GM19467 (cell line): ENCODE data around the gene IQCN.

Source experiments
- ATAC-seq: cut with Tn5 transposase; IDR thresholded peaks from one replicate; pipeline ENCODE4 v1.9.1; 2021; ENCODE audit warnings: mild to moderate bottlenecking, moderate library complexity; ENCODE audit not compliant: unreplicated experiment

The IQCN gene

DNA sequence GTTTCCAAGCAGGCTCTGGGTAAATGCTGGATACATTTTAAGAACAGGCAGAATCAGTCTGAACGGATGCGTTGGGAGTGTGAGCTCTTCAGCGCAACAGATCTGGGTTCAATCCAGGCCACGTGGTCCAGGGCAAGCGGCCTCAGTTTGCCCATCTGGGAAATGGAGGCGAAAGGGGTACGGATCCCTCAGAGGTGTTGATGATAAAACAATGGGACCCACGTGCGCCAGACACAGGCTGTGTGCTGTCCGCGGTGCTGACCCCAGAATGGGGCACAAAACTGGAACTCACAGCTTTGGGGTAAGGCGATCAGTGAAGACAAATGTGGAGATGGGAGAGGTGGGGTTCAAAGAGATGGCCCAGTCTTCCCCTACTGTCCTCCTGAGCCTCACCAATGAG is 34.9 kb downstream of the IQCN start:
- ATAC-seq = no peak

DNA sequence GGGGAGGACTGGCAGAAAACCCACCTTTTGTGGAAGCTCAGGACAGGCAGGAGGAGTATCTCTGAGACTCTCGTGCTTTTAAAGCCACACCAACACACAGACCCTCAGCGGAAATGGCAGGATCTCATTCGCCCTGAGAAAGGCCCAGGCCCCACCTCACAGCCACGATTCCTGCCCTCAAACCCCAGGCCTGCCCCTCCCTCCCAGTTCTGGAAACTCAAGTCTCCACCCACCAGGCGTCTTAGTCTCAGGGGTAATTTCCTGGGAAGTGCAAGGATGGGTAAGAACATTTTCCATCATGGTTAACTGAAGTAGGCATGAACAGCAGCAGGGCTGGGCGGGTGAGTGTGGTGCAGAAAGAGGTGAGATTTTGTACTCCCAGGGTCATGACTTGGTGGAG is 40.1 kb downstream of the IQCN start:
- ATAC-seq = no peak

DNA sequence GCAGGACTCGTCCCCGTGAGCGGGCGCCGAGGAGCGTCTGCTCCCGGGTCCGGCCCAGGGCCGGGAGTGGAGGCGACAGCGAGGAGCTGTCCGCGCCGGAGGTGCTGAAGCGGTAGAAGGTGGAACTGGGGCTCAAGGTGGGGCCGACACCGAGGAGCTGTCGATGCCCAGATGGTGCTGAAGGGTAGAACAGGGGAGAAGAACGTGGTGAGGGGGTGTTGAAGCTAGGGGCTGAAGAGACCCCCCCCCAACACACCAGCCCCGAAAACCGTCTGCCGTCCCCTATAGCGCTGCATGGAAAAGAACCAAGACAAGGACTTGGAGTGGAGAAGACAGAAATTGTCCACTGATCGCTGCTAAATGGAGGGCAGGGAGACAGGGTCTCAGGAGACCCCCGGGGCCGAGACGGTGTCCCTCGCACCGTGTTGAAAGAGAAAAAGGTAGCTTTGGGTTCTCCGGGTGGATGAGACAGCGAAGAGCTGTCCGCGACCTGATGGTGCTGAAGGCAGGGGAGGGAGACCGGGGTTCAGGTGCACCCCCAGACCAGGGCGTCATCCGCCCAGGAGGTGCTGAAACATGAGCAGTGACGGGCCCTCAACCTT is 40.9 kb downstream of the IQCN start:
- no peak for ATAC-seq

DNA sequence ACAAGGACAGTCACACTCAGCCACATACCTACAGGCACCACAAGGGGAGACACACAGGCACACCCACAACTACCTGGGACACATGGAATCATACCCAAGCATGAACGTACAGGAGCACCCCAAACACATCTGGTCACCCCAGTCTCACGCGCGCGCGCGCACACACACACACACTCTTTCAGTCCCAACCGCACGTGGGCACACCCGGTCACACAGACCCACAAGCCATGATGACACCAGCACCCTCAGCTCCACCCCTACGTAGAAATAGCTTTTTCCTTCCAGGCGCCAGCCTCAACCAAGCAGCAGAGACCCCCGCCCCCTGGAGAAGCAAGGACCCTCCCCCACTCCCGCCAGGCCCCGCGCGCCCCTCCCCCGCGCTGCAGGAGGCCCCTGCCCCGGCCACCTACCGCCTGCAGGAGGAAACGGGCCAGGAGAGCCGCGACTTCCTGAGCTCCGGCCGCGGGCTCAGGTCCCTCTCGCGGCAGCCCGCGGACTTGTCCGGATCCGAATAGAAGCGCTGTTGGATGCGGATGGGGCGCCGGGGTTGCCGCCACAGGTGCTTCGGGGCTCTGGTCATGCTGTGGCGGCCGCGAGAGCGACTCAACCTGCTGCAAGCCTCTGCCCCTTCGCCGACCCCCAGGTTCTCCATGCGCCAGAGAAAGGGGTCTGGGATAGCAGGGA is 41.6 kb downstream of the IQCN start:
- ATAC-seq = no peak

DNA sequence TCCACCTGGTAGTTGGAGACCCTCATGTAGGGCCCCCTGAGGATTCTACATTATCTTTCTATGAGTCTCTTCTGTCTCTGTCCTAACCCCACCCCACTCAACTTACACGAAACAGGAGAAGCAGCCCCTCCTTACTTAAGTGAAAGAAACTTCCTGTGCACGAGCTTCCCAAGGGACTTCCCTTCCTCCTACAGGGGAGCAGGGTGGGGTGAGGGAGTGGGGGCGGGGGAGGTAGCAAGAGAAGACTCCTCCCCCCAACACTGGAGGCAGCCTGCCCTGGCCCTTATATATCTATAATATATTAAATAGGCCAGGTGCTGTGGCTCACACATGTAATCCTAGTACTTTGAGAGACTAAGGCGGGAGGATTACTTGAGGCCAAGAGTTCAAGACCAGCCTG is 42.5 kb downstream of the IQCN start:
- ATAC-seq = no peak

DNA sequence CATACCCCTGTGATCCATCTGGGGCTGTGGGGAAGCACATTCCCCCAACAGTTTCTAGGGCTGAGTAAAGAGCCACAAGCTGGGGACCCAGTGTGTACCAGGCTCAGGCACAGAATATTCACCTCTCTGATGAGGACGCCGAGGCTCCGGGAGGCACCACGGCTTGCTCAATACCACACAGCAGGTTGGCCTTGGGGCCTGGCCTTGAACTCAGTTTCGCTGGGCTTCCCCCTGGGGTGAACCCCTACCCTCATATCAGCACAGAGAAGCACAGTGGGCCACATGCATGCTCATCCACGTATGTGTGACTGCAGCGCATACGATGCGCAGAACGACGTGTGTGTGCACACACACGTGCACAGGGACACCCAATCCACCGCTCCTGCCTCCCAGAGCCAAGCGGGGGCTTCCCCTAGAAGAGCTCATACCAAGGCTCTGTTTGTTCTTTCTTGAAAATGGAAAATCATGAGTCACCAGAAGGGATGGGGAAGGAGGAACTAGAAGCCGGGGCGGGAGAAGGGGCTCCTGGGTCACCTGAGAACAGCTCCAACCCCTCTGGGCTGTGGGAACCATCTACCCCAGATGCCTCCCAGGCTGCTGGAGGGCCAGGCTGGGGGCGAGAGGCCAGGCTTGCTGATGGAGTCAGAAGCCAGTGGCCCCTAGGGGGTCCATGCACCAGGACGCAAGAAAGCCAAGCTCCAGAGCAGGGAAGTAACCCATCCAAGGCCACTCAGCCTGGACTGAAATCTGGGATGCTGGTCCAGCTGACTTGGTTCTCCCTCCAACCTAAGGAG is 43.1 kb downstream of the IQCN start:
- no peak for ATAC-seq

DNA sequence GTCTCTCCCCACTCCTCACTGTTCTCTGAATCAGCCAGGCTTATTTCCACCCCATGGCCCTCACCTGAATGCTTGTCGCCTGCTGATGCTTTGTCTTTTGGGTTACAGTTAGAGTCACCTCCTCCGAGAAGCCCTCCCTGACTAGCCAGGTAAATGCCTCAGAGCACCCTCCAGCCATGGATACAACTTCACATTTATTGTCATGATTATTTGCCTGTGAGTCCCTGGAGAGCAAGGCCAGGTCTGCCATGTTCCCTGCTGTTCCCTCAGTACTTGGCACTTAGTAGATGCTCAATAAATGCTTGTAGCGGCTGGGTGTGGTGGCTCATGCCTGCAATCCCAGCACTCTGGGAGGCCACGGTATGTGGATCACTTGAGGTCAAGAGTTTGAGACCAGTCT is 44.3 kb downstream of the IQCN start:
- no peak for ATAC-seq

DNA sequence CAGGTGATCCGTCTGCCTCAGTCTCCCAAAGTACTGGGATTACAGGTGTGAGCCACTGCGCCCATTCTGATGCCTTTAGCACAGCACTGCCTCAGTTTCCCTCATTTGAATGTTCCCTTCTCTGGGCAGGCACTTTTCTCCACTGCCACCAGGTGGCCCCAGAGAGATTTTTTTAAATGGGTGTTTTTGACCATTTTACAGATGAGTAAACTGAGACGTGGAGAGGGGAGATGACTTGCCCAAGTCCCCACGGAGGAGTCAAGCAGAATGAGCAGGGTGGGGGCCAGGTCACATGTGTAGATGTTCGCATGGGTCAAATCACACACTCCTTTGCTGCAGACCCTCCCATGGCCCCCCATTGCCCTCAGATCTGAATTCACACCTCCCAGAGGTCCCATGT is 44.8 kb downstream of the IQCN start:
- no peak for ATAC-seq

DNA sequence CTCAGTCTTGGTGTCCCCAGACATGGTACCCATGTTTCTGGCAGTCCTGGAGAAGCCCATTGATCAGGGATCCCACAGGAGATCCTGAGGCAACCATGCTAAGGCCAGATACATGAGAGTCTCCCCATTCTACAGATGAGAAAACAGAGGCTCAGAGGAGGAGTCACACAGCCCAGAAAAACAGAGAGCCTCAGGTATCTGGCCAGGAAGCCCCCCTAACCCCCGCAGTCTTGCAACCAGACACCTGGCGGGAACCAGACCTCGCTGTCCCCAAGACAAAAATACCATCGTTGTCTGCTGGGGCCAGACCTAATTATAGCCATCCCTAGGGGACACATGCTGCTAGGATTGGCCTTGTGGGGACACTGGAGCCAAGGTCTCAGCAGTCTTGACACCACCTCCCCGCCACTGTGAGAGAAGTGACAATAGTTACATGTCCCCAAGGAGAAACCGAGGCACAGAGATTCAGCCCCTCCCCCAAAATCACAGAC is 46.4 kb downstream of the IQCN start:
- no peak for ATAC-seq

DNA sequence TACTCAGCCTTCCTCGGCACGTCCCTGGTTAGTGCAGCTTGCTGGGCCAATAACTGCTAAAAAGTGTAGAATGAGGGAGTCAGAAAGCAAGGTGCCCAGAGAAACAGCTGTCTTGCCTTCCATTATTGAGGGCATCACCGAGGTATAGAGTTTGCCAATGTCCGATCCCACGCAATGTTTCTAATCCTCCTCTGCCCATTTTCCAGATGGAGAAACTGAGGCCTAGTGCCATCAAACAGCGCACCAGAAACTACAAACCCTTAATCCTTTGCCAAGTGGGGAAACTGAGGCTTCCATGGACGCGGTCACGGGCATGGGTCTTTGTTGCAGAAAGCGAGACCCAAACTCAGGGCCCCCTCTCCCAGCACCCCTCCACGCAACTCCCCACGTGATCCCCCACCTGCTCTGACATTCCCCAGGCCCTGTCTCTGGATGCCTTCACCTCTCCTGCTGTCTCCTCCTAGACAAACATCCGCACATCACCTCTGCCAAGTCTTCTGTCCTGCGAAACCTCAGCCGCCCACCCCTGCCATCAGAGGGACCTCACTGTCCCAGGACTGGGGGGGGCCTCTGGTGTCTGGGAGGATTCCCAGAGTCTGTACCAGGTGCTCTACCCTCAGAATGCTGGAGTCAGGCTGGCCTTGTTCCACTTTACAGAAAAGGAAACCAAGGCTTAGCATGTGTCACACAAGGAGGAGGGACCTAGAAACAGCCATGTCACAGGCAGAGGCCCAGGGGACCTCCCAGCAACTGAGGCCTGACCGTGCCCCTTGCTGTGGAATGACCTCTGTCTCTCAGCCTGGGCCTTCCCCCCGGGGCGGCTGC is 47.1 kb downstream of the IQCN start:
- no peak for ATAC-seq

DNA sequence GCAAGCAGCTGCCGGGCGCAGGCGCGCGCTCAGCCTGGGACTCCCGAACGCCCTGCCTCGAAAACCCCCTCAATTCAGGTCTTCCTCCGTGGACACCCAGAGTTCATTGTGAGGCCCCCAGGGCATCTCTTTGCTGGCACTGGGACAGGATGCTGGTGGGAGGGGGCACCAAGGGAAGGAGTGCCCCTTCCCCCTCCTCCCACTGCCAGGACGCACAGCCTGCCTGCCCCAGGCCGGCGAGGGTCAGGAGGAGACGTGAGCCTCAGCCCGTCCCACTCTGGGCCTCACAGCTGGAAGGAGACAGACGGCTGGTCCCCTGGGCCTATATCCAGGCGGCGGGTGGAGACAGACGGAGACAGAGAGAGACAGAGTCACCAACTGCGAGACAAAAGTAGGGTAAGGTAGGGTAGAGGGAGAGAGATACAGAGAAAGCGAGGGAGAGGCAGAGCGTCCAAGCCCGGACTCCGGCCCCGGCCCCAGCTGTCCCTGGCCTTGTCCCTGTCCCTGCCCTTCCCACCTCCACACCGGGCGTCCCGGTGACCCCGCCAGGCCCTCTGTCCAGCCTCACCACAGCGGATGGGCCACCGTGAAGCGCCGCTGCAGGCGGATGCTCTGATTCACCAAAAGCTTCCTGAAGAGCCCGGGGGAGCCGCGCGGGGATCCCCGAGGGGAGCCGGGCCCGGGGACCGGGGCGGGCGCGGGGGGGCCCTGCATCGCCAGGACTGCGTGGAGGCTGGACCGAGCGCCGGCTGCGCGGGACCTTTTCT is 48.4 kb downstream of the IQCN start, which contains the start of gene PDE4C:
Gene PDE4C, minus strand, starts transcription at position 737 of the 767 bp plus-strand sequence. Its CDS starts 23 bp downstream, at position 714.
- ATAC-seq = no peak

DNA sequence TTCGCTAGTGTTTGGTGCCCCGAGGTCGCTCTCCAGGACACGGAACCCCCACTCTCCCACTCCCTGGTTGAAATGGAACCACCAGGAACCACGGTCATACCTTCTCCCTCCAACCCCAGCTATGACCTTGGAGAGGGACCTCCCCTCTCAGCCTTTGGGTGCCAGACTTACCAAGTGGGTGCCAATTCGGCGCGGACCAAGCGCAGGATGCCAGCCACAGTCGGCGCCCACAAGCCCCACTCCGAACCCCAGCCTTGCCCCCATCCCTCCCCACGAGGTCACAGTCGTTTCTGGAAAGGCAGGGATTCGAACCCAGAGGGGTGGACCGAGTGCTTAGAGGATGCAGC is 48.9 kb downstream of the IQCN start:
- ATAC-seq = no peak

DNA sequence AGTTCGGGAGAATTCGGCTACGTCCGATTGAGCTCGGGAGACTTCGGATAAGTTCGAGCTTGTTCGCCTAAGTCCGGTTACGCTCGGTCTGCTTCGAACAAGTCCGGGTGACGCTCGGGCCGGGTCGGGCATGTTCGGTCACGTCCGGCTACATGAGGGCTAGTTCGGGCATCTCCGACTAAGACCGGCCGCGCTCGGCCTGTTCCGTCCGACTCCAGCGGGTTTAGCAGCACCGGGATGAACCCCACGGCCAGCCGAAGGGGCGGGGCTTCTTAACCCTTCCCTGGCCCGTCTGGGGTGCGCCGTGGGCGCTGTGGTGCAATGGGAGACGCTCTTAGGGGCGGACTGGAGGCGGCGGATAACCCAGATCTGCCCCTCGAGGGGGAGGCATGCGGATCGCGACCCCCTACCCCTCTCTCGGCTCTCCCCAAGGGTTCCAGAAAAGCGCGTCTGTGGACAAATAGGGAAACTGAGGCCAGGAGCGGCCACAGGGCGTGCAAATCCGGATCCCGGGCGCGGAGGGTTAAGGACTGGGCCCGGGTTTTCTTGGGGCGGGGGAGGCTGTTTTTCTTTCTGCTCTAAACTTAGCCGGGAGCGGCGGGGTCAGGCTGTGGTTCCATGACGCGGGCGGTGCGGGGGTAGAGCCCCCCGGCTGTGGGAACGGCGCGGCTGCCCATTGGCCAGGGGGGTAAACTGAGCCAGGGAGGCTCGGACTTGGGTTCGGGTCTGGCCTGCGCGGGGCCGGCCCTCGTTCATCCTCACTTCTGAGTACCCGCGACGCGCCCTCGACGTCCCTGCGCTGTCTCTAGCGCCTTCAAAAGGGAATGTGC is 49.5 kb downstream of the IQCN start:
- ATAC-seq = peak; percentile 89

DNA sequence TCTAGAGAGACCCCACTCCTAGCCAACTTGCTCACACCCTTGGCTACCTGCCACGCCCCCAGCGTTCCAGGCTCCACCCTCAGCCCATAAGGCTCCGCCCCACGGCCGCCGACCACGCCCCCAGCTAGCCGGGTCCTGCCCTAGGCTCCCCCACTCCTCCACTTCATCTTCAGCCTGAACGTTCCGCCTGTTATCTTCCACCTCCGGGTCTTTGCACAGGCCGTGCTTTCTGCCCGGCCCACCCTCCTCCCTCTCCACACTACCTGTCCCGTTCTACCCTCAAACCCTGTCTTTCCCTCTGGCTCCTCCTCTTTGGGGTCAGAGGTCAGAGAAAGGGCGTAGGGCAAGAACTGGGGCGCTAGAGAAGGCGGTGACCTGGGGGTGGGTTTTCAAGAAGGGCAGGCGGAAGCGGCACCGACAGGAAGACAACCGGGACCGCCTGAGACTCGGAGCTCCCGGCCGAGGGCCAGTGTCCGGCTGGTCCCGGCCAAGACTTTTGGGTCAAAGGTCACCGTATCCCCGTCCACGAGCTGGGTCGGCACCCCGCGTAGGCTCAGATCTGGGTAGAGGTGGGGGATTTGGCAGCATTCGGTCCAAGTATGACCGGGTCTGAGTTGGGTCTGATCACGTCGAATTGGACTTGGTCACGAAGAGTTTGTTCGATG is 50.3 kb downstream of the IQCN start:
- ATAC-seq = peak; percentile 20

DNA sequence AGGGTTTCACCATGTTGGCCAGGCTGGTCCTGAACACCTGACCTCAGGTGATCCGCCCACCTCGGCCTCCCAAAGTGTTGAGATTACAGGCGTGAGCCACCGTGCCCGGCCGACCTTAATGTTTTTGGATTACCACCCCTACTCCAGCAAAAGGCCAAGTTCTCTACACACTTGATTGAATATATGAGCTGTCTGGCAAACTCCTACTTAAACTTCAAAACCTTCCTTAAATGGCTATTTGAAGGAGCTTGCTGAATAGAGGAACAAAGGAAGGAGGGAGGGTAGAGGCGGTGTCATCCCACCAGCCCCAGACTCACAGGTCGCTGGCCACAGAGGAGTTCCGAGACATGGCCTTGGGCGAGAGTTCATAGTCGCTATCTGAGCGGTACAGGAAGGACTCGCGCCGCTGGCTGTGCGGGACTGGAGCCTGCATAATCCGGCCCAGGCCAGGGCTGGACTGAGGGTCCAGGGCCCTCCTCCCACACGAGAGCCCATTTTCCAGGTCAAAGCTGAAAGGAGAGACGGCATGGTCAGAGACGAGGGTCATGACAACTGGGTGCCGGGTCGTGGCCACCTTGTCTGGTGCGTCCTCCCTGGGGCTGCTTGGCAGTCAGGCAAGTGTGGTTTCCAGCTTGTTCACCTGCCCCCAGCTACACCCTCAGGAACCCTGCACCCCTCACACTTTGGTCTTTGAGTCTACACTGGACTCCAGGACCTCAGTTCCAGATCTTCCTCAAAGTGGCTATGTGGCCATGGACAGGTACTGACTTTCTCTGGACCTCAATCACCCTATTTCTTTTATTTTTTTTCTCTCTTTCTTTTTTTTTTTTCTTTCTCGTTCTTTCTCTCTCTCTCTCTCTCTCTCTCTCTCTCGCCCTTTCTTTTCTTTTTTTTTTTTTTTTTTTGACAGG is 52.2 kb downstream of the IQCN start:
- ATAC-seq = no peak

DNA sequence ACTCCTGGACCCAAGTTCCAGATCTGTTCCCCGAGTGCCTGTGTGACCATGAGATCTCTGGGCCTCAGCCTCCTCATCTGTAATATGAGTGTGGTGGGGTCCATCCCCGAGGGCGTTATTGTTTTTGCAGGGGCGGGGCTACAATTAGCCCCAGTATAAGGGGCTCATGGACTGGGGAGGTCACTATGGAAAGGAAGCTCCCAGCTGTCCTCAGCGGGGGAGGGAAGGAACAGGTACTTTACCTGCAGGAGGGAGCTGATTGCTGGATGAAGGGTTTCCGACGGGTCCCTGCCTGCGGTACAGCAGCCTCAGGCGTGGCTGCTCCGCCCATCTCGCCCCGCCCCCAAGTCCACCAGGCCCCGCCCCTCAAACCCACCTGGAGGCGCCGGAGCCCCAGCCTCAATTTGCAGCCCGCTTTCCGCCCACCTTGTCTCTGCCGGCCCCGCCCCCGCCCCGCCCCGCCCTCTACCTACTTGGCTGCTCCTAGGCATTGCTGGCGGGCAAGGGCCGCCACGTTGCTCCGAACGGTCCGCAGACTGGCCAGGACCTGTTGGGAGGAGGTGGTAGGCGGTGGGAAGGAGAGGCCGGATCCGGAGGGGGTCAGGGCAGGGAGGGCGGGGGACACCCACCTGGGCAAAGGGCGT is 53.5 kb downstream of the IQCN start:
- ATAC-seq = no peak

DNA sequence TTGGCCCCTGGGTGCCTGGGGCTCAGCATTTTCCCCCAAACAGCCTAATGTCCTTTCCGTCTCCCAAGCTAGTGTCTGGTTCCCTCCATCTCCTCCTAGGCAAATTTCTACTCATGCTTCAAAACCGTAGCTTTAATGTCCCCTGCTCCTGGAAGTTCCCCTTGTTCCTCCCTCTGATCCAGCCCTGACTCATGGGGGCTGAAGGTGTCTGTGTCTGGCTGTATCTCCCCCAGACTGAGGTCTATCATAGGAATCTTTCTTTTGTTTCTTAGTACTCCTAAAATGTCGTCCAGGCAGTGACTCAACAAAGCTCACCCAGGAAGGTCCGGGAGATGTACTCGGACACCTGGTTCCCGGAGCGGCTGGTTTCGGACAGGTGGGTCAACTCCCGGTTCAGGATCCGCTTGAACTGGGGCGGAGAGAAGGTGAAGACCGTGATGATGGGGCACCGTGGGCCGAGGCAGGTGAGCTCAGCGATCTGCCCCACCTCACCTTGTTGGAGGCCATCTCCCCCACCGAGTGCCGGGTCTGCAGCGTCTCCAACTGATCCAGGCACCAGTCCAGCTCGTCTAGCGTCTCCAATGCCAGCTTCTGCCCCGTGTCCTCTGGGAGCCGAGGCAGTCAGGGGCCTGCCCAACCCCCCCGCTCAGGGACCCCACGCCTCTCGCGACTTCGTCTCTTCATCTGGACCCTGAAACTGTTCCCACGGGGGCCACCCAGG is 54.2 kb downstream of the IQCN start:
- no peak for ATAC-seq
